ENCODE data around the gene PRKCH. TPM values are rescaled to one million over a fixed set of nuclear protein-coding genes. Genes with fewer than 3 reads are reported as not detected.

Gene PRKCH
- total RNA-seq, 1 experiment from 2014 or later = 5.2 TPM

DNA sequence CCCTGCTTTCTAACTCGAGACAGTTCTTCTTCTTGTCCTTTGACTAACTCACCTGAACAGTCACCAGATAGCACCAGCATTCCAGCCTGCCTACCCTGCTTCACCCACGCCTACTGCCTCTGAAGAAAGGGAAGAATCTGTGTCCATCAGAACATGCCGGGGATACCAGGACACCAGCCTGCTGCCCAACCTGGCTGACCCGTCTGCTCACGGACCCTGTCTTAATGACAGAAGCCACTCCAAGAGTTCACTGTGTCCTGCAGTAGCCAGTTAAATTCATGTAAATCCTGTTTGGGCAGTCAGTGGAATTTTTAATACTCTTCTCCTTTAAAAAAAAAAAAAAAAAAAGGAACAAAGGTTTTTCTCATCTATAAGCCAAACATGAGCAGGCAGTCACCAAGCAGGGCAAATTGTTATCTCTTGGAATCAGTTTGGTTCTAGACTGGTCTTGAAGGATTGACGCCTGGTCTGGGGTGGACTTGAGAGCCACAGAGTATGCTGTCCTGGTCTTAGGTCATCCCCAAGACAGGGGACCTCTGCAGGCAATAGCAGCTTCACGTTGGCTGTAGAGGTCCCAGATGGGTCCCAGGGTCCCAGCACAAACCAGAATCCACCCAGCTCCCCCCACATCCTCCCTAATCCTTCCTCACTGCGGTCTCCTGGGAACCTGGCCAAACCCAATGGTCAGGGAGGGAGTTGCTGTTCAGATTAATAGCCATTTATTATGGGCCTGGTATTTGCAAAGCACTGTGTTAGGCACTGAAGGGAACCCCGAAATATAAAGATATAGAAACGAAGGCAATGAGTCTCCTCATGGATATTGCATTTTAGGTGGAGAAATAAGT, 192.8 kb downstream of the PRKCH start:
- peaks cover 3% of the 10 kb centered on the region; the same call in 1 of the 2 replicates for H3K4me1 ChIP-seq (ENCODE audit: insufficient read depth, low read length)
- H3K23ac ChIP-seq (ENCODE audit: insufficient read length, low read depth, low read length) = no peak overlapping the region
- no peak overlapping the region for H4K8ac ChIP-seq (replicated peaks; ENCODE audit: insufficient read length, low read depth, low read length)
- H2AFZ ChIP-seq (ENCODE audit: low read length) = no peak overlapping the region
- H3K23me2 ChIP-seq (ENCODE audit: insufficient read length, low read depth, low read length, poor library complexity, severe bottlenecking) = no peaks in the 10 kb centered on the region
- H4K91ac ChIP-seq (ENCODE audit: insufficient read length, low read depth, low read length) = no peak overlapping the region
- no peaks in the 10 kb centered on the region for H3K9me3 ChIP-seq (ENCODE audit: control insufficient read depth, low read depth, low read length)
- no peaks in the 10 kb centered on the region; the same call in 1 of the 2 replicates for H3K27me3 ChIP-seq (ENCODE audit: insufficient read depth, low read length)
- no peak overlapping the region for H2BK20ac ChIP-seq (ENCODE audit: low read depth, low read length, poor library complexity, severe bottlenecking)
- no peaks in the 10 kb centered on the region for H3K9me3 Mint-ChIP-seq
- no peak for DNase-seq
- H2BK5ac ChIP-seq (ENCODE audit: insufficient read length, low read length) = no peak overlapping the region
- H3K27me3 Mint-ChIP-seq (ENCODE audit: low read depth) = no peaks in the 10 kb centered on the region
- H3T11ph ChIP-seq (ENCODE audit: low read length) = no peak overlapping the region
- no peak overlapping the region for H2AK5ac ChIP-seq (ENCODE audit: insufficient read length, low read length)
- 0 out of 7 replicates have a peak overlapping the region, but pooled peaks of 1 of the 3 experiments have one; percentile 2 for H3K27ac Mint-ChIP-seq
- no peak overlapping the region for H4K5ac ChIP-seq (ENCODE audit: insufficient read length, low read depth, low read length)
- H3K18ac ChIP-seq (ENCODE audit: insufficient read length, low read depth, low read length) = no peak overlapping the region
- H2BK120ac ChIP-seq (ENCODE audit: low read depth, low read length, poor library complexity, severe bottlenecking) = no peak overlapping the region
- no peak overlapping the region for H3K4me2 ChIP-seq (ENCODE audit: insufficient read depth, insufficient read length, low read length)
- no CpG with 5 or more reads among the region's 10 CpGs for WGBS (ENCODE audit: extremely low coverage, insufficient read length, low lambda C conversion rate)
- H3K27ac ChIP-seq (ENCODE audit: insufficient read length, low read depth, low read length) = no peak overlapping the region
- H3K36me3 Mint-ChIP-seq (ENCODE audit: insufficient read depth in 1 of 3, low read depth in 3 of 3) = no peaks in the 10 kb centered on the region
- no peak overlapping the region for H3K56ac ChIP-seq (ENCODE audit: insufficient read length, low read depth, low read length)
- H4K20me1 ChIP-seq (ENCODE audit: control insufficient read depth, insufficient read depth, insufficient read length) = no peaks in the 10 kb centered on the region
- H2BK12ac ChIP-seq (ENCODE audit: insufficient read length, low read depth, low read length) = no peak overlapping the region
- H3K4me3 Mint-ChIP-seq = no peak overlapping the region
- no peaks in the 10 kb centered on the region for H3K79me1 ChIP-seq (ENCODE audit: insufficient read depth, low read depth, low read length, poor library complexity, severe bottlenecking)
- H3K79me2 ChIP-seq (ENCODE audit: insufficient read depth, low read length) = no peaks in the 10 kb centered on the region
- H3K4ac ChIP-seq (ENCODE audit: low read depth, low read length) = no peak overlapping the region
- H3K4me1 Mint-ChIP-seq = peaks cover 15 to 17% of the 10 kb centered on the region in 2 experiments
- TF ChIP-seq, protein P1, sequence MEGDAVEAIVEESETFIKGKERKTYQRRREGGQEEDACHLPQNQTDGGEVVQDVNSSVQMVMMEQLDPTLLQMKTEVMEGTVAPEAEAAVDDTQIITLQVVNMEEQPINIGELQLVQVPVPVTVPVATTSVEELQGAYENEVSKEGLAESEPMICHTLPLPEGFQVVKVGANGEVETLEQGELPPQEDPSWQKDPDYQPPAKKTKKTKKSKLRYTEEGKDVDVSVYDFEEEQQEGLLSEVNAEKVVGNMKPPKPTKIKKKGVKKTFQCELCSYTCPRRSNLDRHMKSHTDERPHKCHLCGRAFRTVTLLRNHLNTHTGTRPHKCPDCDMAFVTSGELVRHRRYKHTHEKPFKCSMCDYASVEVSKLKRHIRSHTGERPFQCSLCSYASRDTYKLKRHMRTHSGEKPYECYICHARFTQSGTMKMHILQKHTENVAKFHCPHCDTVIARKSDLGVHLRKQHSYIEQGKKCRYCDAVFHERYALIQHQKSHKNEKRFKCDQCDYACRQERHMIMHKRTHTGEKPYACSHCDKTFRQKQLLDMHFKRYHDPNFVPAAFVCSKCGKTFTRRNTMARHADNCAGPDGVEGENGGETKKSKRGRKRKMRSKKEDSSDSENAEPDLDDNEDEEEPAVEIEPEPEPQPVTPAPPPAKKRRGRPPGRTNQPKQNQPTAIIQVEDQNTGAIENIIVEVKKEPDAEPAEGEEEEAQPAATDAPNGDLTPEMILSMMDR (conservative IDR thresholded peaks at IDR 0.05) = no peak
- no peak overlapping the region for H3K14ac ChIP-seq (ENCODE audit: insufficient read depth, low read length)
- H2BK15ac ChIP-seq (ENCODE audit: low read depth, low read length) = no peak overlapping the region
- no peak overlapping the region for H3K9ac ChIP-seq (ENCODE audit: extremely low read depth, insufficient read length, low read length)
